Body of pancreas (tissue), 4 donors: ENCODE data around the gene FMNL2.

Experiments
- CTCF ChIP-seq, 7 experiments: fragments of 450-650 bp in 4 of 7; fragments of 200-600 bp in 3 of 7; sonication (generic) in 3 of 7; IDR thresholded peaks; one replicate each; pipeline ENCODE4 v1.5.1; 2016 to 2019; ENCODE audit warnings: antibody characterized with exemption in 7 of 7
- POLR2A ChIP-seq, 3 donors: fragments of 450-650 bp; IDR thresholded peaks; one replicate each; pipeline ENCODE4 v1.6.1; 2016; ENCODE audit warnings: antibody characterized with exemption in 3 of 3, mild to moderate bottlenecking in 2 of 3

GRCh38 chr2:152449578-152449977, 114.6 kb downstream of the FMNL2 start:
- TF ChIP-seq CTCF (IDR thresholded peaks at IDR 0.05) (no peak), POLR2A (IDR thresholded peaks at IDR 0.05) (no peak)
